H1 (cell line): ENCODE measurements around the gene SLC18A3. TPM values are rescaled to one million over a fixed set of nuclear protein-coding genes. Genes with fewer than 3 reads are reported as not detected.

Experiments used
- CTCF ChIA-PET: fragments of 300-600 bp; sonication (Branson Sonifier 250); formaldehyde crosslinking; loops from one replicate; lab custom pipeline; 2021; ENCODE audit not compliant: partially characterized antibody; lab: Charles Lee
- POLR2A ChIA-PET: fragments of 300-600 bp; sonication (Branson Sonifier 250); formaldehyde crosslinking; loops from one replicate; lab custom pipeline; 2021; ENCODE audit warnings: inconsistent platforms; ENCODE audit not compliant: partially characterized antibody; lab: Charles Lee
- DNase-seq, 2 experiments: peaks; one replicate each; pipeline versions ENCODE4 v3.0.0 to v3.0.0-alpha.2; 2010 to 2022; ENCODE audit warnings: low spot score in 2 of 2, low read depth in 1 of 2, mixed read lengths in 1 of 2
- FAIRE-seq: peaks from 2 replicates; lab custom pipeline; 2011; peaks lifted over from hg19 to GRCh38; lab: Jason Lieb, UNC
- H2AFZ ChIP-seq: 2 replicates; pipeline ENCODE4 v1.8.1; 2012; ENCODE audit warnings: low read length, inconsistent platforms
- H2AK5ac ChIP-seq: 2 replicates; pipeline ENCODE4 v1.6.1; 2013; ENCODE audit warnings: low read depth, low read length
- H2BK120ac ChIP-seq: replicated peaks from 2 replicates; pipeline ENCODE3; 2013; ENCODE audit warnings: low read depth, low read length, inconsistent platforms
- H2BK12ac ChIP-seq: 2 replicates; pipeline ENCODE4 v1.6.1; 2013; ENCODE audit warnings: low read depth, low read length
- H2BK15ac ChIP-seq: 2 replicates; pipeline ENCODE4 v1.6.1; 2013; ENCODE audit warnings: low read length
- H2BK20ac ChIP-seq: 2 replicates; pipeline ENCODE4 v1.6.1; 2013; ENCODE audit warnings: low read length
- H2BK5ac ChIP-seq: 2 replicates; pipeline ENCODE4 v1.6.1; 2013; ENCODE audit warnings: low read depth, low read length
- H3K14ac ChIP-seq: 2 replicates; pipeline ENCODE4 v1.6.1; 2013; ENCODE audit warnings: inconsistent platforms; ENCODE audit not compliant: insufficient read length
- H3K18ac ChIP-seq: 2 replicates; pipeline ENCODE4 v1.6.1; 2013; ENCODE audit warnings: low read length; ENCODE audit errors: extremely low read depth
- H3K23ac ChIP-seq: 2 replicates; pipeline ENCODE4 v1.6.1; 2013; ENCODE audit warnings: inconsistent platforms; ENCODE audit not compliant: insufficient read length
- H3K23me2 ChIP-seq: 2 replicates; pipeline ENCODE4 v1.6.1; 2013; ENCODE audit warnings: low read depth, low read length
- H3K27ac ChIP-seq: 2 replicates; pipeline ENCODE4 v1.6.1; 2011; ENCODE audit warnings: low read depth, low read length, inconsistent platforms
- H3K27me3 ChIP-seq, 4 experiments: replicated peaks in 1 of 4; 1 replicate in 1 of 4; 2 replicates in 3 of 4; pipeline versions ENCODE4 v1.6.1 to v1.8.1; 2011 to 2013; ENCODE audit warnings: low read length in 3 of 4, mild to moderate bottlenecking in 3 of 4, inconsistent platforms in 2 of 4, mixed read lengths in 2 of 4, moderate library complexity in 1 of 4; ENCODE audit not compliant: control insufficient read depth in 3 of 4, insufficient read depth in 3 of 4; ENCODE audit errors: extremely low read depth in 1 of 4
- H3K36me3 ChIP-seq, 4 experiments: 2 replicates each; pipeline versions ENCODE4 v1.6.1 to v1.8.1; 2011 to 2013; ENCODE audit warnings: mild to moderate bottlenecking in 4 of 4, low read length in 3 of 4, moderate library complexity in 2 of 4, control low read depth in 1 of 4, inconsistent platforms in 1 of 4; ENCODE audit not compliant: insufficient read depth in 4 of 4, control insufficient read depth in 2 of 4
- H3K4ac ChIP-seq: replicated peaks from 2 replicates; pipeline ENCODE3; 2013; ENCODE audit warnings: low read length, low read depth, mixed read lengths, inconsistent platforms; ENCODE audit not compliant: insufficient read length
- H3K4me1 ChIP-seq, 4 experiments: replicated peaks in 1 of 4; 1 replicate in 1 of 4; 2 replicates in 3 of 4; pipeline versions ENCODE4 v1.6.1 to v1.8.1; 2011 to 2013; ENCODE audit warnings: low read length in 3 of 4, inconsistent platforms in 2 of 4, mixed read lengths in 1 of 4; ENCODE audit not compliant: insufficient read depth in 4 of 4, control insufficient read depth in 3 of 4
- H3K4me2 ChIP-seq, 2 experiments: 2 replicates each; pipeline versions ENCODE4 v1.6.1 to v1.8.1; 2011 to 2013; ENCODE audit warnings: low read depth in 2 of 2, low read length in 2 of 2, control low read depth in 1 of 2, inconsistent platforms in 1 of 2, mild to moderate bottlenecking in 1 of 2; ENCODE audit not compliant: insufficient read depth in 1 of 2
- H3K4me3 ChIP-seq, 4 experiments: fragments of 200-600, 300-600 bp in 1 of 4; sonication (generic), shearing (Covaris generic), sonication (Bioruptor Twin) in 1 of 4; 2 replicates each; pipeline versions ENCODE4 v1.5.1 to v1.8.1; 2011 to 2016; ENCODE audit warnings: low read length in 4 of 4, low read depth in 3 of 4, control low read depth in 2 of 4, inconsistent platforms in 2 of 4, mild to moderate bottlenecking in 2 of 4, mixed read lengths in 1 of 4, moderate library complexity in 1 of 4; ENCODE audit not compliant: insufficient read depth in 2 of 4; ENCODE audit errors: extremely low read depth in 1 of 4
- H3K56ac ChIP-seq: replicated peaks from 2 replicates; pipeline ENCODE3; 2013; ENCODE audit warnings: low read depth, mild to moderate bottlenecking, mixed read lengths, low read length, inconsistent platforms; ENCODE audit not compliant: insufficient read length
- H3K79me1 ChIP-seq: 2 replicates; pipeline ENCODE4 v1.6.1; 2013; ENCODE audit warnings: low read depth, low read length, control low read depth
- H3K79me2 ChIP-seq, 2 experiments: 2 replicates each; pipeline versions ENCODE4 v1.6.1 to v1.8.1; 2012 to 2013; ENCODE audit warnings: low read length in 2 of 2, mild to moderate bottlenecking in 2 of 2, inconsistent platforms in 1 of 2; ENCODE audit not compliant: insufficient read depth in 2 of 2, control insufficient read depth in 1 of 2
- H3K9ac ChIP-seq, 4 experiments: replicated peaks in 1 of 4; 1 replicate in 1 of 4; 2 replicates in 3 of 4; pipeline versions ENCODE4 v1.6.1 to v1.8.1; 2011 to 2013; ENCODE audit warnings: low read depth in 3 of 4, low read length in 3 of 4, control low read depth in 2 of 4, mild to moderate bottlenecking in 2 of 4, moderate library complexity in 2 of 4, inconsistent platforms in 1 of 4; ENCODE audit errors: extremely low read depth in 1 of 4
- H3K9me3 ChIP-seq, 2 experiments: 2 replicates each; pipeline versions ENCODE4 v1.6.1 to v1.8.1; 2012 to 2013; ENCODE audit warnings: mild to moderate bottlenecking in 2 of 2, moderate library complexity in 2 of 2, control low read depth in 1 of 2, inconsistent platforms in 1 of 2, low read depth in 1 of 2, low read length in 1 of 2, mixed read lengths in 1 of 2; ENCODE audit not compliant: insufficient read depth in 2 of 2
- H4K20me1 ChIP-seq, 2 experiments: replicated peaks in 1 of 2; 2 replicates each; pipeline versions ENCODE3 to v1.8.1; 2011 to 2013; ENCODE audit warnings: inconsistent platforms in 2 of 2, low read length in 2 of 2, mild to moderate bottlenecking in 1 of 2; ENCODE audit not compliant: insufficient read depth in 2 of 2, control insufficient read depth in 1 of 2
- H4K5ac ChIP-seq: 2 replicates; pipeline ENCODE4 v1.6.1; 2013; ENCODE audit warnings: low read length, low read depth, mixed read lengths, inconsistent platforms; ENCODE audit not compliant: insufficient read length
- H4K8ac ChIP-seq: 2 replicates; pipeline ENCODE4 v1.8.0; 2013; ENCODE audit warnings: mild to moderate bottlenecking, moderate library complexity, low read length, inconsistent platforms; ENCODE audit not compliant: insufficient read depth; ENCODE audit errors: extremely low read depth
- H4K91ac ChIP-seq: replicated peaks from 2 replicates; pipeline ENCODE3; 2013; ENCODE audit warnings: low read length, mixed read lengths, inconsistent platforms; ENCODE audit not compliant: insufficient read length
- EGR1 ChIP-seq: IDR thresholded peaks from 2 replicates; pipeline ENCODE4 v1.6.1; 2011; ENCODE audit warnings: low read depth, low read length, borderline replicate concordance
- EP300 ChIP-seq, 2 experiments: IDR thresholded peaks; 1 replicate in 1 of 2; 2 replicates in 1 of 2; pipeline ENCODE4 v1.6.1; 2011 to 2012; ENCODE audit warnings: low read depth in 2 of 2, low read length in 2 of 2, mild to moderate bottlenecking in 2 of 2, borderline replicate concordance in 1 of 2, inconsistent platforms in 1 of 2, moderate library complexity in 1 of 2
- FOSL1 ChIP-seq: IDR thresholded peaks from 2 replicates; pipeline ENCODE4 v1.6.1; 2011; ENCODE audit warnings: mild to moderate bottlenecking, low read depth, low read length, moderate library complexity; ENCODE audit not compliant: insufficient read depth
- GABPA ChIP-seq: IDR thresholded peaks from 2 replicates; pipeline ENCODE4 v1.6.1; 2011; ENCODE audit warnings: mild to moderate bottlenecking, low read length, moderate library complexity, borderline replicate concordance; ENCODE audit not compliant: insufficient read depth
- GTF2F1 ChIP-seq: IDR thresholded peaks from 2 replicates; pipeline ENCODE4 v1.6.1; 2012; ENCODE audit warnings: low read depth, low read length, improper control_type of control experiment, borderline replicate concordance
- MAFK ChIP-seq: IDR thresholded peaks from 2 replicates; pipeline ENCODE4 v1.6.1; 2012; ENCODE audit warnings: low read depth, mild to moderate bottlenecking, improper control_type of control experiment, low read length
- NRF1 ChIP-seq: IDR thresholded peaks from 2 replicates; pipeline ENCODE4 v1.6.1; 2011; ENCODE audit warnings: mild to moderate bottlenecking, low read depth, low read length, improper control_type of control experiment
- RFX5 ChIP-seq: IDR thresholded peaks from 2 replicates; pipeline ENCODE4 v1.6.1; 2011; ENCODE audit warnings: low read depth, low read length, improper control_type of control experiment, borderline replicate concordance
- SP4 ChIP-seq: IDR thresholded peaks from 2 replicates; pipeline ENCODE4 v1.6.1; 2012; ENCODE audit warnings: low read length, inconsistent platforms
- TAF7 ChIP-seq: optimal IDR thresholded peaks from 2 replicates; pipeline ENCODE3; 2011; ENCODE audit warnings: low read depth, mild to moderate bottlenecking, inconsistent platforms, low read length, moderate library complexity, borderline replicate concordance
- WGBS, 2 experiments: shearing (Covaris generic) in 1 of 2; methylation state at CpG; one replicate each; pipeline versions ENCODE4 v1.1.6 to v1.1.7; 2013 to 2015; ENCODE audit warnings: low lambda C conversion rate in 2 of 2, mixed read lengths in 2 of 2, inconsistent platforms in 1 of 2, low coverage in 1 of 2, missing lambda C conversion rate in 1 of 2; ENCODE audit not compliant: insufficient replicate concordance in 2 of 2, insufficient coverage in 1 of 2, insufficient read length in 1 of 2; ENCODE audit errors: extremely low coverage in 1 of 2, missing lambda C conversion rate in 1 of 2; 5-methylcytosine and 5-hydroxymethylcytosine counted together
- polyA plus RNA-seq, 7 experiments: library from polyadenylated mRNA; depleted of rRNA in 3 of 7; stranded (reverse) in 5 of 7; unstranded in 2 of 7; fragments of >200 nt in 5 of 7; fragments of 200-250 nt in 2 of 7; gene quantifications; 1 replicate in 5 of 7; 2 replicates in 1 of 7; 4 replicates in 1 of 7; pipeline versions ENCODE4 v1.2.1 to v1.2.3, GENCODE V29; 2011 to 2013; ENCODE audit warnings: missing spikeins in 2 of 7, mixed read lengths in 2 of 7
- total RNA-seq: library from RNA; stranded (reverse); fragmentation: NEBNext Ultra II Directional; extraction: Animal tissue kit (Norgen Biotek cat#: 25700); gene quantifications from 2 replicates; pipeline ENCODE4 v1.2.1, GENCODE V29; 2021
- TF ChIP-seq, protein P1 (sequence below): IDR thresholded peaks from 2 replicates; pipeline ENCODE4 v1.6.1; 2011; ENCODE audit warnings: low read depth, mild to moderate bottlenecking, low read length; ENCODE audit not compliant: insufficient read depth

SLC18A3 gene
- total and polyA plus RNA-seq, 2 of the 8 experiments (the other 6 are each of a cell fraction or from before 2014, with no cell fraction given) = 0.17 TPM; not detected in 1

DNA sequence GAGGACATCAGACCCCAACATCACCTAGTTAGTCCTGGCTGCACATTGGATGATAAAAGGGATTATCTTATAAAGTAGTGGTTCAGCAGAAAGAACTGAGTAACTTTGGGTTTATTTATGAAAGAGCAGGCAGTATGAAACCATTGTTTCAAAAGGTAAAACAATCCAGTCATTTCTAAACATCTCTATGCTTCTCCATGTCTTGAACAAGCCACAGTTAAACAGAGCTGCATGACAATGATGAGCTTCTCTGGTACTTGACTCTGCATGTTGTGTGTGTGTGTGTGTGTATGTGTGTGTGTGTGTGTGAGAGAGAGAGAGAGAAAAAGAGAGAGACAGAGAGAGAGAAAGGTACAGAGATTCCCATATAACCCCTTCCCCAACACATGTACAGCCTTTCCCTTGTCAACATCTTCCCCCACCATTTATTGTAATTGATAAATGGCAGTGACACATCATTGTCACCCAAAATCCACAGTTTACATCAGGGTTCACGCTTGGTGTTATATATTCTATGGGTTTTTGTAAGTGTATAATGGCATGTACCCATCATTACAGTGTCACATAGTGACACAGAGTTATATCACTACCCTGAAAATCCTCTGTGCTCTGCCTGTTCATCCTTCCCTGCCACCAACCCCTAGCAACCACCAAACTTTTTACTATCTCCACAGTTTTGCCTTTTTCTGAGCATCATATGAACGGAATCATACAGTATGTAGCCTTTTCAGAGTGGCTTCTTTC is 32.8 kb upstream of the SLC18A3 start:
- POLR2A ChIA-PET = interaction anchor here (0.6 kb wide), 1 partner anchor 685 kb away, joined by 3 read pairs; no protein-coding TSS in a partner anchor

More for the DNA sequence above, 32.8 kb upstream of the SLC18A3 start:
- H4K91ac ChIP-seq = no peak overlapping the region
- FAIRE-seq (no peak), DNase-seq (no peak)
- H3K4me2 ChIP-seq = no peak overlapping the region
- H3K9ac ChIP-seq = no peak overlapping the region
- H3K23ac ChIP-seq = no peak overlapping the region
- H3K56ac ChIP-seq = no peak overlapping the region
- no peak overlapping the region for H2BK15ac ChIP-seq
- CTCF ChIA-PET = interaction anchor here (1.1 kb wide), 1 partner anchor 25 kb away, joined by 3 read pairs; no protein-coding TSS in a partner anchor
- H3K79me1 ChIP-seq = no peaks in the 10 kb centered on the region
- H2AFZ ChIP-seq = no peak overlapping the region
- H3K9me3 ChIP-seq = no peaks in the 10 kb centered on the region
- peaks cover 2% of the 10 kb centered on the region; the same call in 1 of the 2 replicates for H3K23me2 ChIP-seq
- TF ChIP-seq EP300 (IDR thresholded peaks at IDR 0.05; ENCODE audit: borderline replicate concordance in 1 of 2, low read depth in 2 of 2, low read length in 2 of 2) = no peak
- no peak for TF ChIP-seq GABPA
- TF ChIP-seq EGR1 = no peak
- TF ChIP-seq TAF7 = no peak
- TF ChIP-seq, protein P1, sequence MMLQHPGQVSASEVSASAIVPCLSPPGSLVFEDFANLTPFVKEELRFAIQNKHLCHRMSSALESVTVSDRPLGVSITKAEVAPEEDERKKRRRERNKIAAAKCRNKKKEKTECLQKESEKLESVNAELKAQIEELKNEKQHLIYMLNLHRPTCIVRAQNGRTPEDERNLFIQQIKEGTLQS = no peak
- no peak for TF ChIP-seq RFX5
- TF ChIP-seq NRF1 = no peak
- no peak for TF ChIP-seq SP4
- no peak for TF ChIP-seq MAFK
- no peak for TF ChIP-seq GTF2F1
- no peak for TF ChIP-seq FOSL1
- H3K14ac ChIP-seq = no peak overlapping the region
- no peak overlapping the region for H4K5ac ChIP-seq
- H3K27ac ChIP-seq = no peak overlapping the region
- H3K27me3 ChIP-seq = no peaks in the 10 kb centered on the region
- H2AK5ac ChIP-seq = no peak overlapping the region
- H4K8ac ChIP-seq = no peak overlapping the region
- H3K36me3 ChIP-seq = no peaks in the 10 kb centered on the region
- no peaks in the 10 kb centered on the region for H3K4me1 ChIP-seq
- 83% methylated on average over 2 of the region's 2 CpGs; no CpG with 5 or more reads in 1 of the 2 experiments for WGBS, 2 experiments
- no peak overlapping the region for H2BK120ac ChIP-seq
- no peak overlapping the region for H3K4ac ChIP-seq
- H4K20me1 ChIP-seq = no peaks in the 10 kb centered on the region
- H3K4me3 ChIP-seq = no peak overlapping the region
- no peak overlapping the region for H2BK5ac ChIP-seq
- no peaks in the 10 kb centered on the region for H3K79me2 ChIP-seq
- H2BK12ac ChIP-seq = no peak overlapping the region
- H2BK20ac ChIP-seq = no peak overlapping the region
- H3K18ac ChIP-seq = no peak overlapping the region
